Measurements from ENCODE around the gene ITIH5. TPM values are rescaled to one million over a fixed set of nuclear protein-coding genes. Genes with fewer than 3 reads are reported as not detected.
A peak's percentile ranks its signal among the peaks of the same experiment; 100 is the strongest.

ITIH5 gene
- total and polyA plus RNA-seq, 2 of the 13 experiments (the other 11 are each of a cell fraction or from before 2014, with no cell fraction given) = 4.7 to 8.9 TPM

GRCh38 chr10:7703140-7703539, 36.4 kb upstream of the ITIH5 start, which contains the start of gene ITIH2 (continued):
- TF ChIP-seq, protein P1, sequence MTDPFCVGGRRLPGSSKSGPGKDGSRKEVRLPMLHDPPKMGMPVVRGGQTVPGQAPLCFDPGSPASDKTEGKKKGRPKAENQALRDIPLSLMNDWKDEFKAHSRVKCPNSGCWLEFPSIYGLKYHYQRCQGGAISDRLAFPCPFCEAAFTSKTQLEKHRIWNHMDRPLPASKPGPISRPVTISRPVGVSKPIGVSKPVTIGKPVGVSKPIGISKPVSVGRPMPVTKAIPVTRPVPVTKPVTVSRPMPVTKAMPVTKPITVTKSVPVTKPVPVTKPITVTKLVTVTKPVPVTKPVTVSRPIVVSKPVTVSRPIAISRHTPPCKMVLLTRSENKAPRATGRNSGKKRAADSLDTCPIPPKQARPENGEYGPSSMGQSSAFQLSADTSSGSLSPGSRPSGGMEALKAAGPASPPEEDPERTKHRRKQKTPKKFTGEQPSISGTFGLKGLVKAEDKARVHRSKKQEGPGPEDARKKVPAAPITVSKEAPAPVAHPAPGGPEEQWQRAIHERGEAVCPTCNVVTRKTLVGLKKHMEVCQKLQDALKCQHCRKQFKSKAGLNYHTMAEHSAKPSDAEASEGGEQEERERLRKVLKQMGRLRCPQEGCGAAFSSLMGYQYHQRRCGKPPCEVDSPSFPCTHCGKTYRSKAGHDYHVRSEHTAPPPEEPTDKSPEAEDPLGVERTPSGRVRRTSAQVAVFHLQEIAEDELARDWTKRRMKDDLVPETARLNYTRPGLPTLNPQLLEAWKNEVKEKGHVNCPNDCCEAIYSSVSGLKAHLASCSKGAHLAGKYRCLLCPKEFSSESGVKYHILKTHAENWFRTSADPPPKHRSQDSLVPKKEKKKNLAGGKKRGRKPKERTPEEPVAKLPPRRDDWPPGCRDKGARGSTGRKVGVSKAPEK (CRISPR knock-in tag; IDR thresholded peaks at IDR 0.05; ENCODE audit: borderline replicate concordance) = 0 out of 2 replicates have a peak, but pooled peaks have one; percentile 26
- TF ChIP-seq SOX13 (IDR thresholded peaks at IDR 0.05) = peak; percentile 81
- peak in 1 of 2 experiments; percentile 93; a peak in 2 of 4 replicates for TF ChIP-seq SOX13 (CRISPR knock-in tag; conservative IDR thresholded peaks at IDR 0.05 in 1 of 2, IDR thresholded peaks at IDR 0.05 in 1 of 2)
- peak; percentile 85; the same call in 1 of the 2 replicates for TF ChIP-seq BCL6 (CRISPR knock-in tag; IDR thresholded peaks at IDR 0.05)
- peak; percentile 68 to 86 for TF ChIP-seq POLR2A (IDR thresholded peaks at IDR 0.05; ENCODE audit: insufficient read depth in 1 of 2, low read depth in 2 of 2, low read length in 2 of 2)
- 0 out of 2 replicates have a peak, but pooled peaks have one; percentile 13 for TF ChIP-seq KDM5A (IDR thresholded peaks at IDR 0.05; ENCODE audit: borderline replicate concordance, low read length)
- peak; percentile 62 for TF ChIP-seq TBX2 (CRISPR knock-in tag; IDR thresholded peaks at IDR 0.05; ENCODE audit: borderline replicate concordance)
- TF ChIP-seq SIN3B (IDR thresholded peaks at IDR 0.05; ENCODE audit: low read length) = no peak
- TF ChIP-seq ETV5 (CRISPR knock-in tag; IDR thresholded peaks at IDR 0.05; ENCODE audit: borderline replicate concordance) = peak; percentile 52; the same call in 1 of the 2 replicates
- peak; percentile 23; the same call in 1 of the 2 replicates for TF ChIP-seq THAP11 (CRISPR knock-in tag; IDR thresholded peaks at IDR 0.05)
- 0 out of 2 replicates have a peak, but pooled peaks have one; percentile 20 for TF ChIP-seq KLF6 (CRISPR knock-in tag; IDR thresholded peaks at IDR 0.05)
- TF ChIP-seq FOSL2 (CRISPR knock-in tag; IDR thresholded peaks at IDR 0.05) = peak; percentile 44
- TF ChIP-seq NFIC (IDR thresholded peaks at IDR 0.05; ENCODE audit: low read length) = peak; percentile 83
- TF ChIP-seq, protein P2, sequence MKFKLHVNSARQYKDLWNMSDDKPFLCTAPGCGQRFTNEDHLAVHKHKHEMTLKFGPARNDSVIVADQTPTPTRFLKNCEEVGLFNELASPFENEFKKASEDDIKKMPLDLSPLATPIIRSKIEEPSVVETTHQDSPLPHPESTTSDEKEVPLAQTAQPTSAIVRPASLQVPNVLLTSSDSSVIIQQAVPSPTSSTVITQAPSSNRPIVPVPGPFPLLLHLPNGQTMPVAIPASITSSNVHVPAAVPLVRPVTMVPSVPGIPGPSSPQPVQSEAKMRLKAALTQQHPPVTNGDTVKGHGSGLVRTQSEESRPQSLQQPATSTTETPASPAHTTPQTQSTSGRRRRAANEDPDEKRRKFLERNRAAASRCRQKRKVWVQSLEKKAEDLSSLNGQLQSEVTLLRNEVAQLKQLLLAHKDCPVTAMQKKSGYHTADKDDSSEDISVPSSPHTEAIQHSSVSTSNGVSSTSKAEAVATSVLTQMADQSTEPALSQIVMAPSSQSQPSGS (CRISPR knock-in tag; IDR thresholded peaks at IDR 0.05) = peak; percentile 80
- TF ChIP-seq TEAD3 (CRISPR knock-in tag; optimal IDR thresholded peaks at IDR 0.05; ENCODE audit: borderline replicate concordance) = peak; percentile 53
- TF ChIP-seq, protein P3, sequence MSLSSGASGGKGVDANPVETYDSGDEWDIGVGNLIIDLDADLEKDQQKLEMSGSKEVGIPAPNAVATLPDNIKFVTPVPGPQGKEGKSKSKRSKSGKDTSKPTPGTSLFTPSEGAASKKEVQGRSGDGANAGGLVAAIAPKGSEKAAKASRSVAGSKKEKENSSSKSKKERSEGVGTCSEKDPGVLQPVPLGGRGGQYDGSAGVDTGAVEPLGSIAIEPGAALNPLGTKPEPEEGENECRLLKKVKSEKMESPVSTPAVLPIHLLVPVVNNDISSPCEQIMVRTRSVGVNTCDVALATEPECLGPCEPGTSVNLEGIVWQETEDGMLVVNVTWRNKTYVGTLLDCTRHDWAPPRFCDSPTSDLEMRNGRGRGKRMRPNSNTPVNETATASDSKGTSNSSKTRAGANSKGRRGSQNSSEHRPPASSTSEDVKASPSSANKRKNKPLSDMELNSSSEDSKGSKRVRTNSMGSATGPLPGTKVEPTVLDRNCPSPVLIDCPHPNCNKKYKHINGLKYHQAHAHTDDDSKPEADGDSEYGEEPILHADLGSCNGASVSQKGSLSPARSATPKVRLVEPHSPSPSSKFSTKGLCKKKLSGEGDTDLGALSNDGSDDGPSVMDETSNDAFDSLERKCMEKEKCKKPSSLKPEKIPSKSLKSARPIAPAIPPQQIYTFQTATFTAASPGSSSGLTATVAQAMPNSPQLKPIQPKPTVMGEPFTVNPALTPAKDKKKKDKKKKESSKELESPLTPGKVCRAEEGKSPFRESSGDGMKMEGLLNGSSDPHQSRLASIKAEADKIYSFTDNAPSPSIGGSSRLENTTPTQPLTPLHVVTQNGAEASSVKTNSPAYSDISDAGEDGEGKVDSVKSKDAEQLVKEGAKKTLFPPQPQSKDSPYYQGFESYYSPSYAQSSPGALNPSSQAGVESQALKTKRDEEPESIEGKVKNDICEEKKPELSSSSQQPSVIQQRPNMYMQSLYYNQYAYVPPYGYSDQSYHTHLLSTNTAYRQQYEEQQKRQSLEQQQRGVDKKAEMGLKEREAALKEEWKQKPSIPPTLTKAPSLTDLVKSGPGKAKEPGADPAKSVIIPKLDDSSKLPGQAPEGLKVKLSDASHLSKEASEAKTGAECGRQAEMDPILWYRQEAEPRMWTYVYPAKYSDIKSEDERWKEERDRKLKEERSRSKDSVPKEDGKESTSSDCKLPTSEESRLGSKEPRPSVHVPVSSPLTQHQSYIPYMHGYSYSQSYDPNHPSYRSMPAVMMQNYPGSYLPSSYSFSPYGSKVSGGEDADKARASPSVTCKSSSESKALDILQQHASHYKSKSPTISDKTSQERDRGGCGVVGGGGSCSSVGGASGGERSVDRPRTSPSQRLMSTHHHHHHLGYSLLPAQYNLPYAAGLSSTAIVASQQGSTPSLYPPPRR (CRISPR knock-in tag; IDR thresholded peaks at IDR 0.05; ENCODE audit: borderline replicate concordance) = peak; percentile 69; the same call in 1 of the 2 replicates
- TF ChIP-seq, protein P4, sequence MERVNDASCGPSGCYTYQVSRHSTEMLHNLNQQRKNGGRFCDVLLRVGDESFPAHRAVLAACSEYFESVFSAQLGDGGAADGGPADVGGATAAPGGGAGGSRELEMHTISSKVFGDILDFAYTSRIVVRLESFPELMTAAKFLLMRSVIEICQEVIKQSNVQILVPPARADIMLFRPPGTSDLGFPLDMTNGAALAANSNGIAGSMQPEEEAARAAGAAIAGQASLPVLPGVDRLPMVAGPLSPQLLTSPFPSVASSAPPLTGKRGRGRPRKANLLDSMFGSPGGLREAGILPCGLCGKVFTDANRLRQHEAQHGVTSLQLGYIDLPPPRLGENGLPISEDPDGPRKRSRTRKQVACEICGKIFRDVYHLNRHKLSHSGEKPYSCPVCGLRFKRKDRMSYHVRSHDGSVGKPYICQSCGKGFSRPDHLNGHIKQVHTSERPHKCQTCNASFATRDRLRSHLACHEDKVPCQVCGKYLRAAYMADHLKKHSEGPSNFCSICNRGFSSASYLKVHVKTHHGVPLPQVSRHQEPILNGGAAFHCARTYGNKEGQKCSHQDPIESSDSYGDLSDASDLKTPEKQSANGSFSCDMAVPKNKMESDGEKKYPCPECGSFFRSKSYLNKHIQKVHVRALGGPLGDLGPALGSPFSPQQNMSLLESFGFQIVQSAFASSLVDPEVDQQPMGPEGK (CRISPR knock-in tag; IDR thresholded peaks at IDR 0.05) = 0 out of 2 replicates have a peak, but pooled peaks have one; percentile 9
- TF ChIP-seq, protein P5, sequence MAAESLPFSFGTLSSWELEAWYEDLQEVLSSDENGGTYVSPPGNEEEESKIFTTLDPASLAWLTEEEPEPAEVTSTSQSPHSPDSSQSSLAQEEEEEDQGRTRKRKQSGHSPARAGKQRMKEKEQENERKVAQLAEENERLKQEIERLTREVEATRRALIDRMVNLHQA (CRISPR knock-in tag; IDR thresholded peaks at IDR 0.05) = no peak
- TF ChIP-seq PPARG (CRISPR knock-in tag; conservative IDR thresholded peaks at IDR 0.05) = peak; percentile 44
